ENCODE measurements around the gene PXYLP1.

Gene PXYLP1

DNA sequence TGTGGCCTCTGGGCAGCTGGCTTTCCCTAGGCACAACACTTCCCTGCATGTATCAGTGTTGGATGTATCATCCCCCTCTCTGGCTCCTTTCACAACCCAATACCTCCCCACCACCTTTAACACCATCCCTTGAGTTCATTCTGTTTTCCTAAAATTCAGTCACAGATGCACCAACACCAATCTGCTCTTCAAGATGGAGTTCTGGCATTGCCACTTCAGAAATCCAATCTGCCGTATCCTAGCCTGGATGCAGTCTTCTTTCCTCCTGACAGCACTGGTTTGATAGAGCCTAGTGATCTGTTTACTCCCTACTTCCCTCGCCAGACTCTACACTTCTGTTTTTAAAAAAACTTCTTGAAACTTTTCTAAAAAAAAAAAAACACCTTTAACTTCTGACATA is 21.7 kb downstream of the PXYLP1 start:
- no peaks in the 10 kb centered on the region for H3K4me1 ChIP-seq (ENCODE audit: control insufficient read depth in 1 of 2, insufficient read depth in 2 of 2, low read length in 2 of 2)
- H3K36me3 ChIP-seq (ENCODE audit: control insufficient read depth in 1 of 2, insufficient read depth in 2 of 2, low read length in 2 of 2), result no peaks in the 10 kb centered on the region
- no peak overlapping the region for H3K4me3 ChIP-seq (ENCODE audit: low read depth in 1 of 2, low read length in 2 of 2)
- no peaks in the 10 kb centered on the region for H3K27me3 ChIP-seq (ENCODE audit: low read depth, low read length)
- no peak overlapping the region for H3K27ac ChIP-seq (ENCODE audit: low read length)
- H3K9me3 ChIP-seq (ENCODE audit: control insufficient read depth in 1 of 2, low read length in 2 of 2), result no peaks in the 10 kb centered on the region

- no peaks in the 10 kb centered on the region for H3K9me3 ChIP-seq (ENCODE audit: control insufficient read depth in 1 of 2, low read length in 2 of 2)
- H3K27ac ChIP-seq (ENCODE audit: low read length), result no peak overlapping the region
- H3K36me3 ChIP-seq (ENCODE audit: control insufficient read depth in 1 of 2, insufficient read depth in 2 of 2, low read length in 2 of 2), result no peaks in the 10 kb centered on the region
- H3K4me3 ChIP-seq (ENCODE audit: low read depth in 1 of 2, low read length in 2 of 2), result no peak overlapping the region
- H3K4me1 ChIP-seq (ENCODE audit: control insufficient read depth in 1 of 2, insufficient read depth in 2 of 2, low read length in 2 of 2), result no peaks in the 10 kb centered on the region
- no peaks in the 10 kb centered on the region for H3K27me3 ChIP-seq (ENCODE audit: low read depth, low read length)
Observed at GRCh38 chr3:141253811-141254210, 22.2 kb downstream of the PXYLP1 start.

- no peaks in the 10 kb centered on the region for H3K9me3 ChIP-seq (ENCODE audit: control insufficient read depth in 1 of 2, low read length in 2 of 2)
- H3K4me1 ChIP-seq (ENCODE audit: control insufficient read depth in 1 of 2, insufficient read depth in 2 of 2, low read length in 2 of 2), result no peaks in the 10 kb centered on the region
- no peak overlapping the region for H3K27ac ChIP-seq (ENCODE audit: low read length)
- H3K27me3 ChIP-seq (ENCODE audit: low read depth, low read length), result no peaks in the 10 kb centered on the region
- H3K4me3 ChIP-seq (ENCODE audit: low read depth in 1 of 2, low read length in 2 of 2), result no peak overlapping the region
- peaks cover 0 to under 1% of the 10 kb centered on the region in 2 donors for H3K36me3 ChIP-seq (ENCODE audit: control insufficient read depth in 1 of 2, insufficient read depth in 2 of 2, low read length in 2 of 2)
Observed at GRCh38 chr3:141255137-141255845, 23.7 kb downstream of the PXYLP1 start.

- Histone ChIP-seq H3K4me3 (ENCODE audit: low read depth in 1 of 2, low read length in 2 of 2) (no peak overlapping the region), H3K36me3 (ENCODE audit: control insufficient read depth in 1 of 2, insufficient read depth in 2 of 2, low read length in 2 of 2) (peaks cover 0 to 6% of the 10 kb centered on the region in 2 donors), H3K27ac (ENCODE audit: low read length) (no peak overlapping the region), H3K4me1 (ENCODE audit: control insufficient read depth in 1 of 2, insufficient read depth in 2 of 2, low read length in 2 of 2) (no peaks in the 10 kb centered on the region), H3K9me3 (ENCODE audit: control insufficient read depth in 1 of 2, low read length in 2 of 2) (no peaks in the 10 kb centered on the region), H3K27me3 (ENCODE audit: low read depth, low read length) (no peaks in the 10 kb centered on the region)
Observed at GRCh38 chr3:141255846-141256261, 24.2 kb downstream of the PXYLP1 start.

- Histone ChIP-seq H3K4me3 (ENCODE audit: low read depth in 1 of 2, low read length in 2 of 2) (no peak overlapping the region), H3K36me3 (ENCODE audit: control insufficient read depth in 1 of 2, insufficient read depth in 2 of 2, low read length in 2 of 2) (peaks cover 0 to 7% of the 10 kb centered on the region in 2 donors), H3K9me3 (ENCODE audit: control insufficient read depth in 1 of 2, low read length in 2 of 2) (no peaks in the 10 kb centered on the region), H3K4me1 (ENCODE audit: control insufficient read depth in 1 of 2, insufficient read depth in 2 of 2, low read length in 2 of 2) (no peaks in the 10 kb centered on the region), H3K27me3 (ENCODE audit: low read depth, low read length) (no peaks in the 10 kb centered on the region), H3K27ac (ENCODE audit: low read length) (no peak overlapping the region)
Observed at GRCh38 chr3:141256820-141257219, 25.2 kb downstream of the PXYLP1 start.

DNA sequence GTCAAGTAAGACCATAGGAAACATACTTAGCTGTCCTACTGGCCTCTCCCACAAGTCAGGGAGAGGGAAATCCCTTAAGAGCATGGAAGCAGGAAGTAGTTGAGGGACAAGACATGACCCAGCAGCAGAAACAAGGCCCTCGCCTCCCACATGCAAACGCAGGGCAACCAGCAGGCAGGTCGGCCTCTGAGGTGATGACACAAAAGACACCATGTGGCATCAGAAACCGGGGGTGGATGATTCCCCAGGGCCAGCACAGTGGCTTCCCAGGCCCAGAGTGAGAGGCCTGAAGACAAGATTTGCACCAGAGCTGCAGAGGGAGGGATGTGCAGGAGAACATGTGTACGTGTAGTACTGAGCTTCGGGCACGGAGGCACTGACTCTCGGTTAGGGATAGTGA is 26.3 kb downstream of the PXYLP1 start:
- H3K4me1 ChIP-seq (ENCODE audit: control insufficient read depth in 1 of 2, insufficient read depth in 2 of 2, low read length in 2 of 2), result no peaks in the 10 kb centered on the region
- H3K9me3 ChIP-seq (ENCODE audit: control insufficient read depth in 1 of 2, low read length in 2 of 2), result no peaks in the 10 kb centered on the region
- no peaks in the 10 kb centered on the region for H3K27me3 ChIP-seq (ENCODE audit: low read depth, low read length)
- no peak overlapping the region for H3K27ac ChIP-seq (ENCODE audit: low read length)
- H3K4me3 ChIP-seq (ENCODE audit: low read depth in 1 of 2, low read length in 2 of 2), result no peak overlapping the region
- peaks cover 0 to 7% of the 10 kb centered on the region in 2 donors for H3K36me3 ChIP-seq (ENCODE audit: control insufficient read depth in 1 of 2, insufficient read depth in 2 of 2, low read length in 2 of 2)

DNA sequence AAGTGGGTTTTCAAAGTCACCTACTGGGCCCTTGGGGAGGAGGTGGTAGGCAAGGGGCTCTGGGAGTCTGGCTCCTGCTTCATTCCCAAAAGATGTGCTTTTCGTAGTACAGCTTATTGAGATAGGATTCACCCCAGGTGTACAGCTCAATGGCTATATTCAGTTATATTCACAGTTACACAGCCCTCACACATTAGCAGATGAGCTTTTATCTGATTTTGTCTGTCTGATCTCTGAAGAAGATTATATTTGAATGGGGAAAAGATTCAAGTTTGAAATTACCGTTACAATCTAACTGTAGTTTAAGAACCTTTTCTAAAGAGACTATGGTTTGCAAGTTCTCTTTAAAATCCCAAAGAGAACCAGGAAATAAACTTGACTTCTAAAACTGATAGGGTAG is 27.3 kb downstream of the PXYLP1 start:
- Histone ChIP-seq H3K27me3 (ENCODE audit: low read depth, low read length) (no peaks in the 10 kb centered on the region), H3K4me1 (ENCODE audit: control insufficient read depth in 1 of 2, insufficient read depth in 2 of 2, low read length in 2 of 2) (no peaks in the 10 kb centered on the region), H3K4me3 (ENCODE audit: low read depth in 1 of 2, low read length in 2 of 2) (no peak overlapping the region), H3K27ac (ENCODE audit: low read length) (no peak overlapping the region), H3K9me3 (ENCODE audit: control insufficient read depth in 1 of 2, low read length in 2 of 2) (no peaks in the 10 kb centered on the region), H3K36me3 (ENCODE audit: control insufficient read depth in 1 of 2, insufficient read depth in 2 of 2, low read length in 2 of 2) (peaks cover 0 to 7% of the 10 kb centered on the region in 2 donors)

DNA sequence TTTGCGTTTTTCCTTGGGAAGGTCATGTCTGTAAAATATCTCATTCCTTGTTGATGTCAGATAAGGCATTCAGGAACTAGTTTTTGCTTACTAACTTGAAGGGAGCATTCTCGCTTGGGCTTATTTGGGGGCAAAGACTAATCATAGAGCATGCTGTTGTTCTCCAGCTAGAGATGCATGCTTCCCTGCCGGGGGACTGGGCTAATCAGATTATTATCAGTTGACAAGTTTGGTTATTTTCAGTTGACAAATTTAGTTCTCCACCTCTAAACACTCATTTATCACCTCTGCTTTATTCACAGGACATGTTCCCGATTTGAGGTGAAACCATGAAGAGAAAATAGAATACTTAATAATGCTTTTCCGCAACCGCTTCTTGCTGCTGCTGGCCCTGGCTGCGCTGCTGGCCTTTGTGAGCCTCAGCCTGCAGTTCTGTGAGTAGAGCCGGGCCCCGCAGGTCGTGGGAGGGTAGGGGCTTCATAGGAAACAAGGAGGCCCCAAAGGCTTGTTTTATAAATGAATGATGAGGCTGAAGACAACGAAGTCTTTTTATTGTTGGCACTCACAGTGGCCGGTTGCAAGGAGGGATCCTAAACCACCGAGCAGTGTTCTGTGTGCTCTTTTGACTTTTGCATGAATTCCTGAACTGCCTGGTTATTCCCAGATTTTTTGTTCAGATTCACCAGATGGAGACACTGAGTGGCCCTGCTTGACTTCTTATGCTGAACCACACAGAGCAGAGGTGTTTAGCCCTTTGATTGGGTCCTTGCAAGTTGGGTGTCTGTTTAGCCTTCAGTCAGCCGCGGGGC is 28.4 kb downstream of the PXYLP1 start:
- Histone ChIP-seq H3K9me3 (ENCODE audit: control insufficient read depth in 1 of 2, low read length in 2 of 2) (no peaks in the 10 kb centered on the region), H3K36me3 (ENCODE audit: control insufficient read depth in 1 of 2, insufficient read depth in 2 of 2, low read length in 2 of 2) (peaks cover 0 to 7% of the 10 kb centered on the region in 2 donors), H3K4me1 (ENCODE audit: control insufficient read depth in 1 of 2, insufficient read depth in 2 of 2, low read length in 2 of 2) (no peaks in the 10 kb centered on the region), H3K4me3 (ENCODE audit: low read depth in 1 of 2, low read length in 2 of 2) (no peak overlapping the region), H3K27me3 (ENCODE audit: low read depth, low read length) (no peaks in the 10 kb centered on the region), H3K27ac (ENCODE audit: low read length) (no peak overlapping the region)

DNA sequence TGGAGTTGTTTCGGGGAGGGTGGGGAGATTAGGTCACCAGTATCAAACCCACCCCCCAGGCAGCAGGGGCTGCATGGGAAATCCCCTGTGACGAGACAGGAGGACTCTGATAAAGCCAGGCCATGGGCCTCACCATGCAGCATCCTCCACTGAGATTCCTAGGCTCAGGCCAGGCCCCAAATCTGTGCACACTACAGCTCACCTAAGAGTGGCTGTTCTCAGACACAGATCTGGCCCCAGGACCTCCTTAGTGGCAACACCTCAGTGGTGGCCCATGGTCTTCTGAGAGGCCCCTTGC is 29.0 kb downstream of the PXYLP1 start:
- no peak overlapping the region for H3K27ac ChIP-seq (ENCODE audit: low read length)
- H3K4me1 ChIP-seq (ENCODE audit: control insufficient read depth in 1 of 2, insufficient read depth in 2 of 2, low read length in 2 of 2), result no peaks in the 10 kb centered on the region
- no peaks in the 10 kb centered on the region for H3K9me3 ChIP-seq (ENCODE audit: control insufficient read depth in 1 of 2, low read length in 2 of 2)
- no peaks in the 10 kb centered on the region for H3K27me3 ChIP-seq (ENCODE audit: low read depth, low read length)
- no peak overlapping the region for H3K4me3 ChIP-seq (ENCODE audit: low read depth in 1 of 2, low read length in 2 of 2)
- peaks cover 0 to 7% of the 10 kb centered on the region in 2 donors for H3K36me3 ChIP-seq (ENCODE audit: control insufficient read depth in 1 of 2, insufficient read depth in 2 of 2, low read length in 2 of 2)

DNA sequence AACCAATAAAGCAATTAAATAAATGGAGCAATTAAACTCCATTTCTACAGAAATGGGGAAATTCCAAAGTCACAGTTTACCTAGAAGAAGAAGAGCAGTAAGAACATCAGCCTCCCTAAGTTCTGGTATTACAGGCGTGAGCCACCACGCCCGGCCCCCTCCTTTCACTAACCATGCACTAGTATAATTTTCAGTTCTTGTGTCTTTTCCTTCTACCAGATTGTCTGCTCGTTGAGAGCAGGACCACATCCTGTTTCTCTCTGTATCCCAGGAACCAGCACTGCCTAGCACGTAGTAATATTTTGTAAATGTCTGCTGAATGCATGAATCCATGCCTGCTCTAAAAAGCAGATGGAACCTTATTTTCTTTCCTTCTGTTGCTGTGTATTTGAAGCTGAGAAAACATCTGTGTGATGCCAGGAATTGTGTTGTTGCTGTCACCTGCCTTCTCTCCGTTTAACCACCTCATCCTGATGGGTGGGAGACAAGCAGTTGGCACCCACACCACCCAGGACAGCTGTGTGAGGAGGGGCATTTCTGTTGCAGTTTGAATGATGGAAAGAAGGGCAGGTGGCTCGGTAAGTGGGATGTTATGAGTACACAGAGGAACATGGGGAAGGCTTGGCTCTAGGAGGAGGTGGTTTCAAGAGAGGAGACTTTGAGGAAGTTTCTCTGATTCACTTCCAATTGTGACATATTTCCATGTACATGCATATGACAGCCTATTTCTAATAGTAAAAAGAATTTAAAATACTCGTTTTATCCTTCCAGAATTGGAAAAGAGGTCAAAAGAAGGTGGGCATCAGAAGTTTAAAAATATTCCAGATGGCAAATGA is 30.1 kb downstream of the PXYLP1 start:
- H3K27me3 ChIP-seq (ENCODE audit: low read depth, low read length), result no peaks in the 10 kb centered on the region
- H3K36me3 ChIP-seq (ENCODE audit: control insufficient read depth in 1 of 2, insufficient read depth in 2 of 2, low read length in 2 of 2), result peaks cover 0 to 7% of the 10 kb centered on the region in 2 donors
- H3K27ac ChIP-seq (ENCODE audit: low read length), result no peak overlapping the region
- no peaks in the 10 kb centered on the region for H3K4me1 ChIP-seq (ENCODE audit: control insufficient read depth in 1 of 2, insufficient read depth in 2 of 2, low read length in 2 of 2)
- H3K9me3 ChIP-seq (ENCODE audit: control insufficient read depth in 1 of 2, low read length in 2 of 2), result no peaks in the 10 kb centered on the region
- H3K4me3 ChIP-seq (ENCODE audit: low read depth in 1 of 2, low read length in 2 of 2), result no peak overlapping the region

DNA sequence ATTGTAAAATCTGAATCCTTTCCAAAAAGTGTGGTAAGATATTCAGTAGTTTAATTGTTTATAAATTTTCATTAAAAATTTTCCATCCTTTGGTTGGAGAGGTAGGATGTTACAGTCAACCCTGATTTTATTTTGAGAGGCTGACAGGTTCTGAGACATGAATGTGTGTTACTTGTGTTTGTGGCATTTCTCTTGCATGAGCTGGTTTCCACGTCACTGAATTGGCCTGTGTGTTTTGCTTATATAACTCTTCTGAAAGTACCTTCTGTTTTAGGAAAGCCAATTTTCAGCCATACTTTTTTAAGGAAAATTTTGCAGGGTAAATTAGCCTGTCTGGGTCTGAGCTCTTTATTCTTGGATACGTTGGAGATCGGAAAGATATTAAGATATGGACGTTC is 30.7 kb downstream of the PXYLP1 start:
- H3K36me3 ChIP-seq (ENCODE audit: control insufficient read depth in 1 of 2, insufficient read depth in 2 of 2, low read length in 2 of 2), result peaks cover 0 to 7% of the 10 kb centered on the region in 2 donors
- H3K9me3 ChIP-seq (ENCODE audit: control insufficient read depth in 1 of 2, low read length in 2 of 2), result no peaks in the 10 kb centered on the region
- H3K4me3 ChIP-seq (ENCODE audit: low read depth in 1 of 2, low read length in 2 of 2), result no peak overlapping the region
- H3K4me1 ChIP-seq (ENCODE audit: control insufficient read depth in 1 of 2, insufficient read depth in 2 of 2, low read length in 2 of 2), result no peaks in the 10 kb centered on the region
- H3K27me3 ChIP-seq (ENCODE audit: low read depth, low read length), result no peaks in the 10 kb centered on the region
- H3K27ac ChIP-seq (ENCODE audit: low read length), result no peak overlapping the region

All from muscle layer of duodenum (tissue), 2 donors.